Stomach (tissue), 4 donors: ENCODE data around the gene ZDHHC17.

Experiments
- CTCF ChIP-seq, 7 experiments: fragments of 450-650 bp in 4 of 7; fragments of 200-600 bp in 3 of 7; sonication (generic) in 3 of 7; IDR thresholded peaks; one replicate each; pipeline ENCODE4 v1.5.1; 2016 to 2019; ENCODE audit warnings: antibody characterized with exemption in 7 of 7, control low read depth in 2 of 7, mild to moderate bottlenecking in 1 of 7
- EP300 ChIP-seq: sonication (generic); formaldehyde crosslinking; IDR thresholded peaks from one replicate; pipeline ENCODE4 v1.6.1; 2017; ENCODE audit warnings: antibody characterized with exemption
- POLR2A ChIP-seq, 4 donors: fragments of 450-650 bp; IDR thresholded peaks; one replicate each; pipeline ENCODE4 v1.6.1; 2016; ENCODE audit warnings: antibody characterized with exemption in 4 of 4, control low read depth in 2 of 4, mild to moderate bottlenecking in 1 of 4, moderate library complexity in 1 of 4

DNA sequence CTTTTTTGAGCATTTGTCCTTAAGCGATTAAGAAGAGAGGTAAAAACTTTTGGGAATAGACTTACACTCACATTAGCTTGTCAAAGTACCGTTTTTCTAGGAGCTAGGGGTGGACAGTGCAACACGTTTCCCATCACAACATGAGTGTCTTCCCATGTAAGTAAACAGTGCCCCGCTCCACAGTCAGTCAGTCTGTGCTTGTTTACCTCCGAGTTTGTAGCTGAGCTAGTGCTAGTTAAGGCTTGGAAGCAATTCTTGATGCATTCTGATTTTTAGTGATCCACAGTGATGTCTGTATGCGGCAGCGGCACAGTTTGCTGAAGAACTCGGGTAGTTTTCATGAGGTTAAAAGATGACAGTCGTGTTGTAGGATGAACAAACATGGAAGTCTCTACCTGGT lies 941 bp downstream of the ZDHHC17 start:
- no peak for TF ChIP-seq EP300
- no peak for TF ChIP-seq CTCF (IDR thresholded peaks at IDR 0.05)
- no peak for TF ChIP-seq POLR2A (IDR thresholded peaks at IDR 0.05)
